HCT116 (cell line): ENCODE data around the gene UCK1.

Experiments used
- CEBPB ChIP-seq: IDR thresholded peaks from 2 replicates; pipeline ENCODE4 v1.6.1; 2012; ENCODE audit warnings: low read depth
- CTCF ChIP-seq, 3 experiments: fragments of 200-600 bp in 1 of 3; sonication (generic) in 1 of 3; IDR thresholded peaks in 2 of 3; conservative IDR thresholded peaks in 1 of 3; 2 replicates each; pipeline ENCODE4 v1.5.1; 2012 to 2017; ENCODE audit warnings: low read depth in 2 of 3, low read length in 2 of 3, antibody characterized with exemption in 1 of 3, borderline replicate concordance in 1 of 3, control low read depth in 1 of 3, mild to moderate bottlenecking in 1 of 3, mixed read lengths in 1 of 3, mixed run types in 1 of 3, moderate library complexity in 1 of 3; ENCODE audit not compliant: insufficient read depth in 1 of 3
- EGR1 ChIP-seq: IDR thresholded peaks from 2 replicates; pipeline ENCODE4 v1.6.1; 2012; ENCODE audit warnings: low read depth
- EZH2 ChIP-seq: fragments of 200-600 bp; sonication (generic); IDR thresholded peaks from 2 replicates; pipeline ENCODE4 v1.6.1; 2017; ENCODE audit warnings: antibody characterized with exemption, mixed run types
- EZH2phosphoT487 ChIP-seq: fragments of 200-600 bp; IDR thresholded peaks from 2 replicates; pipeline ENCODE4 v1.6.1; 2018; ENCODE audit warnings: antibody characterized with exemption, borderline replicate concordance
- MAX ChIP-seq: IDR thresholded peaks from 2 replicates; pipeline ENCODE4 v1.6.1; 2012
- POLR2A ChIP-seq: IDR thresholded peaks from 2 replicates; pipeline ENCODE4 v1.7.0; 2011; ENCODE audit warnings: borderline replicate concordance; ENCODE audit not compliant: insufficient read depth, insufficient read length; ENCODE audit errors: extremely low read depth
- POLR2AphosphoS5 ChIP-seq: IDR thresholded peaks from 2 replicates; pipeline ENCODE4 v1.6.1; 2011; ENCODE audit warnings: mild to moderate bottlenecking, low read depth, low read length, moderate library complexity
- REST ChIP-seq: IDR thresholded peaks from 2 replicates; pipeline ENCODE4 v1.6.1; 2012; ENCODE audit warnings: low read depth
- SP1 ChIP-seq: IDR thresholded peaks from 2 replicates; pipeline ENCODE4 v1.6.1; 2012; ENCODE audit warnings: low read depth
- YY1 ChIP-seq: IDR thresholded peaks from 2 replicates; pipeline ENCODE4 v1.6.1; 2011; ENCODE audit warnings: low read length, low read depth, moderate library complexity, mild to moderate bottlenecking; ENCODE audit not compliant: insufficient replicate concordance; ENCODE audit errors: extremely low read depth
- ZNF274 ChIP-seq: fragments of 200-500 bp; sonication (Bioruptor generic); IDR thresholded peaks from 2 replicates; pipeline ENCODE4 v1.6.1; 2014; ENCODE audit warnings: mild to moderate bottlenecking, low read depth, low read length, inconsistent platforms
- TF ChIP-seq, protein P1 (sequence below): IDR thresholded peaks from 2 replicates; pipeline ENCODE4 v1.6.1; 2011; ENCODE audit warnings: mild to moderate bottlenecking, low read length, moderate library complexity; ENCODE audit not compliant: insufficient replicate concordance; ENCODE audit errors: extremely low read depth

DNA sequence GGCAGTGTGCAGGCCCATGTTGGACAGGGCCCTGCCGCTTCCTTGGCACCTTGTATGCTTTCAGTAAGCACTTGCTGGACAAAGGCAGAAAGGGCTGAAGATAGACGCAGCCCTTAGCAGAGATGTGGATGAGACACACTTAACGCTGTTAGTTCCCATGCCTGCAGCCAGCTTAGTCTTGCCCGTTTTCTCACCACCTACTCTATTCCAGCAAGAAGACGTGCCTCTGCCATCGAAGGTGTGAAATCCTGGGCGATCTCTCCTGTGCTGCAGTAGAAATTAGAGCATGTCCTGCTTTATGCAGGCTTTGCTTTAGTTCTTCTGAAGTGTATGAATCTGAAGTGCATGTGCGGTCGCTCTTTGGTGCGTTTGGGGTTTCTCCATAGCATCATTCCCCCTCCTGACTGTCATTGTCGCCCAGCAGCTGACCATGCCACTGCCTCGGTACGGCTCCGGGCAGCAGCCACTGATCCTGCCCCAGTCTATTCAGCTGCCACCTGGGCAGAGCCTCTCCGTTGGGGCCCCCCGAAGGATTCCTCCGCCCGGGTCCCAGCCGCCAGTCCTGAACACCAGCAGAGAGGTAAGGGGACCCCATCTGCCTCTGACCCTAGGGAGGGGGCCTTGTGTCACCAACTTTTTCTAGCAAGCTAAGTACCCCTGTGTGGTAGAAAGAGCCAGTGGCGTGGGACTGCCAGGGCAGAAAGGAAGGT is 39.9 kb downstream of the UCK1 start:
- no peak for TF ChIP-seq YY1
- no peak for TF ChIP-seq POLR2A
- no peak for TF ChIP-seq CTCF (IDR thresholded peaks at IDR 0.05 in 2 of 3, conservative IDR thresholded peaks at IDR 0.05 in 1 of 3; ENCODE audit: borderline replicate concordance in 1 of 3, insufficient read depth in 1 of 3, low read depth in 2 of 3, low read length in 2 of 3)
- no peak for TF ChIP-seq SP1
- TF ChIP-seq EZH2phosphoT487, result no peak
- TF ChIP-seq CEBPB, result no peak
- no peak for TF ChIP-seq POLR2AphosphoS5
- no peak for TF ChIP-seq REST
- no peak for TF ChIP-seq MAX
- no peak for TF ChIP-seq EZH2
- no peak for TF ChIP-seq EGR1
- TF ChIP-seq ZNF274, result no peak
- TF ChIP-seq, protein P1, sequence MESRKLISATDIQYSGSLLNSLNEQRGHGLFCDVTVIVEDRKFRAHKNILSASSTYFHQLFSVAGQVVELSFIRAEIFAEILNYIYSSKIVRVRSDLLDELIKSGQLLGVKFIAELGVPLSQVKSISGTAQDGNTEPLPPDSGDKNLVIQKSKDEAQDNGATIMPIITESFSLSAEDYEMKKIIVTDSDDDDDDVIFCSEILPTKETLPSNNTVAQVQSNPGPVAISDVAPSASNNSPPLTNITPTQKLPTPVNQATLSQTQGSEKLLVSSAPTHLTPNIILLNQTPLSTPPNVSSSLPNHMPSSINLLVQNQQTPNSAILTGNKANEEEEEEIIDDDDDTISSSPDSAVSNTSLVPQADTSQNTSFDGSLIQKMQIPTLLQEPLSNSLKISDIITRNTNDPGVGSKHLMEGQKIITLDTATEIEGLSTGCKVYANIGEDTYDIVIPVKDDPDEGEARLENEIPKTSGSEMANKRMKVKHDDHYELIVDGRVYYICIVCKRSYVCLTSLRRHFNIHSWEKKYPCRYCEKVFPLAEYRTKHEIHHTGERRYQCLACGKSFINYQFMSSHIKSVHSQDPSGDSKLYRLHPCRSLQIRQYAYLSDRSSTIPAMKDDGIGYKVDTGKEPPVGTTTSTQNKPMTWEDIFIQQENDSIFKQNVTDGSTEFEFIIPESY, result no peak
